Measurements from ENCODE around the gene ACBD4. TPM values are rescaled to one million over a fixed set of nuclear protein-coding genes. Genes with fewer than 3 reads are reported as not detected.

The ACBD4 gene
- total and polyA plus RNA-seq, 2 of the 13 experiments (the other 11 are each of a cell fraction or from before 2014, with no cell fraction given), result 16.1 to 26.9 TPM

GRCh38 chr17:45101883-45102811 is 33.3 kb upstream of the ACBD4 start (continued):
- TF ChIP-seq MXD4 (CRISPR knock-in tag; IDR thresholded peaks at IDR 0.05) (peak; percentile 80), ZC3H13 (CRISPR knock-in tag; IDR thresholded peaks at IDR 0.05) (no peak), ZNF10 (CRISPR knock-in tag; IDR thresholded peaks at IDR 0.05; ENCODE audit: borderline replicate concordance, low read depth) (no peak), EHMT2 (IDR thresholded peaks at IDR 0.05; ENCODE audit: borderline replicate concordance, low read depth, low read length) (no peak), ZNF761 (CRISPR knock-in tag; conservative IDR thresholded peaks at IDR 0.05) (no peak), ZNF350 (CRISPR knock-in tag; IDR thresholded peaks at IDR 0.05; ENCODE audit: borderline replicate concordance, low read depth) (no peak; the same call in none of the 2 replicates), XRCC5 (optimal IDR thresholded peaks at IDR 0.05; ENCODE audit: low read length) (no peak), CBX1 (IDR thresholded peaks at IDR 0.05; ENCODE audit: low read depth) (no peak), ZNF260 (CRISPR knock-in tag; IDR thresholded peaks at IDR 0.05; ENCODE audit: borderline replicate concordance, low read depth) (no peak), ZFP82 (CRISPR knock-in tag; IDR thresholded peaks at IDR 0.05; ENCODE audit: borderline replicate concordance) (no peak), PHB2 (IDR thresholded peaks at IDR 0.05; ENCODE audit: partially characterized antibody) (no peak), ZBTB34 (CRISPR knock-in tag; IDR thresholded peaks at IDR 0.05) (0 out of 2 replicates have a peak, but pooled peaks have one; percentile 41), ZNF510 (CRISPR knock-in tag; IDR thresholded peaks at IDR 0.05; ENCODE audit: low read depth) (no peak), ZNF710 (CRISPR knock-in tag; IDR thresholded peaks at IDR 0.05; ENCODE audit: borderline replicate concordance) (no peak), NR1H2 (CRISPR knock-in tag; IDR thresholded peaks at IDR 0.05; ENCODE audit: borderline replicate concordance, low read depth) (no peak), ZNF772 (CRISPR knock-in tag; IDR thresholded peaks at IDR 0.05) (no peak), DMTF1 (CRISPR knock-in tag; IDR thresholded peaks at IDR 0.05) (no peak), MAFK (conservative IDR thresholded peaks at IDR 0.05 in 1 of 2, IDR thresholded peaks at IDR 0.05 in 1 of 2; ENCODE audit: low read length in 2 of 2) (peak in 1 of 2 experiments; percentile 16; a peak in 2 of 4 replicates), NCOA1 (CRISPR knock-in tag; IDR thresholded peaks at IDR 0.05) (no peak), HDAC1 (CRISPR knock-in tag; IDR thresholded peaks at IDR 0.05) (0 out of 2 replicates have a peak, but pooled peaks have one; percentile 35)
